NCI-H2227 treated with DMSO at 0.1 percent for 48 hours (cell line): ENCODE results near the gene KLHL9.

Experiments used
- DNase-seq: peaks from one replicate; lab custom pipeline; 2025; lab: John Stamatoyannopoulos, UW

KLHL9 gene

DNA sequence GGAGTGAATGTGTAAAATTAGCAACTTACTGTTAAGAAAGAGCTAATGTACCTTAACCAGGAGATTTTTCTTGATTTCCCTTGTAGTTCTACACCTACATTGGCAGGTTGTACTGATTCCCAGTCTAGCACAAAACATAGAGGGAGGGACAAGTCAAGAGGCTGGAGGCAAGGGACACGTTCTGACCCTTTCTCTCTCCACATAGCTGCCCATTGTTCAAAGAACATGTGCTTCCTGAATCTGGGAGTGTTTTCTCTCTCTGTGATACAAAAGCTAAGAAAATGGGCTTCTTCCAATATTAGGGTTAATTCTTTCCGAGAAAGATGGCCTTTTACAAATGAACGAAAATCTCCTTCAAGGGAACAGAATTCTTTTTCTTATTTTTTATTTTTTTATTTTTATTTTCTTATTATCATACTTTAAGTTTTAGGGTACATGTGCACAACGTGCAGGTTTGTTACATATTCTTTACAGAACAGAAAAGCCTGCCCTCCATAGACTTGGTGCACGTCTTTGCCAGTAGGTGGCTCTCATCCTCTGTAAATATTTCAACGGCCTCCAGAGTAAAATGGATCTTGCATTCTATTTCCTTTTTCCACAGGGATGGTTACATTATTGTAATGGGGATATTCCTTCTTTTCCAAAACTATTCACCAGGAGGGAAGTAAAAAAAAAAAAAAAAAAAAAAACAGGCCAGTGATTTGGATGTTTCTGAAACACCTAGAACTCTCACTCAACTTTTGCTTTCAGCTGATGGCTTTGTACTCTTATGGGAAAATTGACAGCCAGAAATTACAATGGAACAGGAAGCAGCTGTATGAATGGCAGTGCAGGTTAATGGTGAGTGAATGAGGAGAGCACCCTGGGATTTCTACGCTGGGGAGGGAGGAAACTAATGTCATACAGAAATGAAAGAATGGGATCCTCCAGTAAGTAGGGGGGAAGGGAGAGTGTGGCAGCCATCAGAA lies 17.0 kb downstream of the KLHL9 start:
- DNase-seq: peak; percentile 25

DNA sequence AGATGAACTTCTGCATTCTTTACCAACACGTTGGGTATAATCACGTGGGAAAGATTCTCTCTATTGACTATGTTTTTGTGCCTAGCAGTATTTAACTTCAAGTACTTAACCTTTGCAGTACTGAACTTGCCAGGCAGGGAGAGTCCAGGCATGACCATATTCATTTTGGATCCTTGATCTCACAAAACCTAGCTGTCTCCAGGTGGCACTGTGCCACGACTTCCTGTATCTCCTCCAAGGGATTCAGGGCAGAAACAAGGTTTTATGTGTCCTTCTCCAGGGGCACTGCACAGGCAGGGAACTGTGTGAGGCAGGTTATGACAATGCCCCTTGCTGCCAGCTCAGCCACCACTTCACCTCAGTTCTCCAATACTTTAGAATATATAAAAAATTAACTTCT lies 18.3 kb downstream of the KLHL9 start:
- no peak for DNase-seq

DNA sequence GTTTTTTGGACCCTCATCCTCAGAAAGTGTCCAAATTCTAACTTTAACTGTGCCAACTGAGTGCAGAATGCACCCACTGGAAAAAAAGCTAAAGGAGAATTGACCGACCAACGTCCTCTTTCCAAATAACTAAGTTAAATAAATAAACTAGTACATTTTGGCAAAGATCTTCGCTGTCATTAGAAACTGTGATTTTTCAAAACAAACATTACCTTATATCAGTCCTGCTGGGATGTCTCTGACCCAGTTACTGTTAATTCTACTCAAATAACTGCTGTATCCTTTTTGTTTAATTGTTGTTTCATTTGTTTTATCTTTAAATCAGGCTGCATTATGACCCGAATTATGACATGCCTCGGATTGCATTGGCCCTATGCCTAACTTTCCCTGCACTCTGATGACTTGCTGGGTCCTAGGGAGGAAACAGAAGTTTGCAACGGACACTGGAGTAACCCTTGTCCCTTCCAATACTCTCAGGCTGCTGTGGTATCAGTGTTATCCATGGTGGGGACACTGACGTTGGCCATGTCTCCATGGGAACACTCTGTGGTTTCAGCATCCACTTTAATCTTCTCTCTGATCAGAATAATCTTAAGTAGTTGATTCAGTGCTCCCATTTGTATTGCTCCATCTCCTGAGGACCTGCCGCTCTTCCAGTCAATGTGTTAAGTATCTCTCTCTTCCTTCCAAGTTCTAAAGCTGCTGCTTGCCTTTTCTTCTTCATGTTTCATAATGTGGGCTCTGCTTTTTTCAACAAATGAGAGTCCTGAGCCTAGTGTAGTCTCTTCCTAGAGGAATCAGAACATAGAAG lies 19.0 kb downstream of the KLHL9 start:
- DNase-seq: no peak

DNA sequence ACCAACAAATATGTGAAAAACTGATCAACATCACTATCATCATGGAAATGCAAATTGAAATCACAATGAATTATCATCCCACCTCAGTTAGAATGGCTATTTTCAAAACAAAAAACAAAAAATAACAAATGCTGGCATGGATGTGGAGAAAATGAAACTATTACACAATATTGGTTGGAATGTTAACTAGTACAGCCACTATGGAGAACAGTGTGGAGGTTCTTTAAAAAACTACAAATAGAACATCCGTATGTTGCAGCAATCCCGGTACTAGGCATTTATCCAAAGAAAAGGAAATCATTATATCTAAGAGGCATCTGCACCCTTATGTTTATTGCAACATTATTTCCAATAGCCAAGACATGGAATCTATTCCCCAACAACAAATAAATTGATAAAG lies 21.1 kb downstream of the KLHL9 start:
- no peak for DNase-seq

DNA sequence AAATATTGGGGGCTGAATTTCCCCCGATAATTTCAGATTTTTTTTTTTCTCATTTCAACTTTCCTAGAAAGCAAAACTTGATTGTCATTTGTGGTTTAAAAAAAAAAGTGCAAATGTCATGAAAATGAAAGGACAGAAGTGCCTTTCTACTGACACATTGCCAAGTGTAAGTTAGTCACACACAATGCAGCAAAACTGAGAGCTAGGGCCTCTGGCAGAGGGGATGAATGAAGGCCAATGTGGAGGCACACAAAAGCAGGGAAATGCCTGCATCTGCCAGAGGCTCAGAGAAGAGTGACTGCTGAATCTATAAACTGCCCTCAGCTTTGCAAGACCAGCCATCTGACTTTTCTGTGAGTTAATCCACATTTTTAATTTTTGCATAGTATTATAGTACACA lies 23.3 kb downstream of the KLHL9 start:
- no peak for DNase-seq

DNA sequence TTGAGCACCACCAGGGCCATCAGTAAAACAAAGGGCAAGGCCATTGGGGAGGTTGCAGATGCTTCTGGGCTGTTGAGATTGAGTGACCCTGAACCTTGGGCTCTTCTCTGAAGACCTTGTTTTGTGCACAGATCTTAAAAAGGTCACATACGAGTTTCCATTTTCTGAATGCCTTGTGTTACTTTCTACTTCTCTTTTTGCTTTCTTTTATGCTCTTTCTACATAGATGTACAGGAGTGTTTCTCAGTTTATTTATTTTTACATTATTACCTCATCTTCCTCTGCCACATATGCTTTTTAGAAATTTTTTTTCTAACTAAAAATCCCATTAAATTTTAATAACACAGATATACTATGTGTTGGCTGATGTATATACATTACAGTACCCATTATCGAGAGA lies 30.0 kb downstream of the KLHL9 start, which contains the start of gene IFNA5:
Gene IFNA5, minus strand, starts transcription at position 101 of the 400 bp plus-strand sequence. Its CDS starts 57 bp downstream, at position 44.
- DNase-seq: no peak

DNA sequence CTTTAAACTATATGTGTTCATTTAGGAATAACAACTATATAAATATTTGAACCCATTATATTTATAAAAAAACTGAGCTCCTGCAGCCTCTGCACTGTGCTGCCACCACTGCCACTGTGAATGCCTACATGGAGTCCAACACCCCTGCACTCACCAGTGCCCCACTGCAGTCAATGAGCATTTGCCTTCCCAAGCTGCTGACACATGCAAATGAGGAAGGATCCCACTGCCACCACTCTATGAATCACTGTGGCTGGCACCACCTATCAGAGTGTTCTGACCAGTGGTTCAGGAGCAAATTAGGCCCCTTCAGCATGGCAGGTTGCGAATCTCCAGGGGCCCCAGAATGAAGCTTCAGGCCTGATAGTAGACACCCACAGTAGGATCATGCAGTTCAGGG lies 39.2 kb downstream of the KLHL9 start:
- DNase-seq: no peak

DNA sequence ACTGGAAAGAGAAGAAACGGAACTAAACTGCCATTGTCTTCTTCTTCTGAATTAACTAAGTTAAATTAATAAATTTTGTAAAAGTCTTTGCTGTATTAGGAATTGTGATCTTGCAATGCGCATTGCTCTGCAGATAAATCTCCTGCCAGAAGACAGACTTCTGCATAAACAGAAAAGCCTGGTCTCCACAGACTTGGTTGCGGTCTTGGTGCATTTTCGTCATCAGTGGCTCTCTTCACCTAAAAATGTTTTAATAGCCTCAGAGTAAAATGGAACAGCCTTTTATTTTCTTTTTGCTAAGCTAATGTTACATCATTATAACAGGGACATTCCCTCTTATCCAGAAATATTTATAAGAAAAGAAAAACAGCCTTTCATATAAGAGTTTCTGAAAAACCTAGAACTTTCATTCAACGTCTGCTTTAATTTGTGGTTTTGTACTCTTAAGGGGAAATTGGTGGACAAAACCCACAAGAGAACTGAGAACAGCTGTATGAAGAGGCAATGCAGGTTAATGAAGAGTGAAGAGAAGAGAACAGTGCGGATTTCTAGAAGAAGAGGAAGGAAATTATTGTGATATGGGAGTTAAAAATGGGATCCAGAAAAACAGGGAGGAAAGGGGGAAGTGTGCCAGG lies 40.2 kb downstream of the KLHL9 start:
- DNase-seq: no peak

DNA sequence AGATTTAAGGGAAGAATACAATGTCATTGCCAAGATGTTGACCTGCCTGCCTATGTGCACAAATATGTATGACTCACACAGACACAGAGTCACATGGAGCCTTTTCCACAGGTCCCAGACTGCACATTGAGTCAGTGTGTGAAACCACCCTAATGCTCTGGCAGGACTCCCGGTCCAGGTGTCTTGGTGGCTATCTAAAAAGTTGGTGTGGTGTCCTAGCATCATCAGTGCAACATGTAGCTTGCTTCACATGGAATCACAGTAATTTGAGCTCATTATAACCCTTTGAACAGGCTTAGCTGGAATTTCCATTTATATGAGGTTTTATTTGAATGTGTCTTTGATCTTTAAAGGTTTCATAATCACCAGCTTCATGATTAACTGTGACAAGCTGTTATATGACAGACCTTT lies 40.8 kb downstream of the KLHL9 start:
- DNase-seq: no peak

DNA sequence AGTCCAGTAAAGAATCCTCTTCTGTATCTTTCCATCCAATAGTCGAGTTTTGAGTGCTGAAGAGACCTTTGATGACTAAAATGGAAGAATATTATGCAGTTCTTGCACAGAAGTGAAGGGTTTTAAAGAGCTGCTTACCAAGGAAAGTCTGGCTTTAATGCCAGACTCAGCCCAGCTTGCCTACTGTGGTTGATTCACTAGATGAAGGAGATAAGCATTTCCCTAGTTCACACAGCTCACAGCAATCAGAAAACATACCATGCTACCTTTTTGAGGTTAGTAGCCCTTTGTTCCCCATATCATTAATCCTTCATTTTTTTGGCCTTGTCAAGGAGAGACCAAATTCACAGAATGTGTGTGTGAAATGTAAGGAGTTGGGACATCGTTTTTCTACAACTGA lies 45.4 kb downstream of the KLHL9 start:
- no peak for DNase-seq

DNA sequence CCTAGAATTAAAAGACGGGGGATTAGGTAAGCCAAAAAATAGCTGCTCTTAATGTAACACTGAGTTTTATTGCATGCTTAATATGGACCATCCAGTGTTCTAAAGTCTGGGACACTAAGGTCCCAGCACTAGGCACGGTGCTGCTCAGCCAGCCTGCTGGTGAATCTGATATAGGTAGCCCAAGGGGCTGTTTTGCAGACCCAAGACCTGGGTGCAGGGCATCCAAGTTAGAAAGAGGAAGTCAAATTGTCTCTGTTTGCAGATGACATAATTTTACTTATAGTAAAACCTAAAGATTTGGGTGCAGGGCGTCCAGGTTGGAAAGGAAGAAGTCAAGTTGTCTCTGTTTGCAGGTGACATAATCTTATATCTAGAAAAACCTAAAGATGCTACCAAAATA lies 47.9 kb downstream of the KLHL9 start:
- DNase-seq: no peak

DNA sequence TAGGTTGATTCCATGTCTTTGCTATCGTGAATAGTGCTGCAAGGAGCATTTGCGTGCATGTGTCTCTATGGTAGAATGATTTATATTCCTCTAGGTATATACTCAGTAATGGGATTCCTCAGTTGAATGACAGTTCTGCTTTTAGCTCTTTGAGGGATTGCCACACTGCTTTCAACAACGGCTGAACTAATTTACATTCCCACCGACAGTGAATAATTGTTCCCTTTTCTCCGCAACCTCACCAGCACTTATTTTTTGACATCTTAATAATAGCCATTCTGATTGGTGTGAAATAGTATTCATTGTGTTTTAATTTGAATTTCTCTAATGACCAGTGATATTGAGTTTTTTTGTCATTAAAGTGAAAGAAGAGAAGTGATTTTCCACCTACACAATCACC lies 48.5 kb downstream of the KLHL9 start:
- DNase-seq: no peak

DNA sequence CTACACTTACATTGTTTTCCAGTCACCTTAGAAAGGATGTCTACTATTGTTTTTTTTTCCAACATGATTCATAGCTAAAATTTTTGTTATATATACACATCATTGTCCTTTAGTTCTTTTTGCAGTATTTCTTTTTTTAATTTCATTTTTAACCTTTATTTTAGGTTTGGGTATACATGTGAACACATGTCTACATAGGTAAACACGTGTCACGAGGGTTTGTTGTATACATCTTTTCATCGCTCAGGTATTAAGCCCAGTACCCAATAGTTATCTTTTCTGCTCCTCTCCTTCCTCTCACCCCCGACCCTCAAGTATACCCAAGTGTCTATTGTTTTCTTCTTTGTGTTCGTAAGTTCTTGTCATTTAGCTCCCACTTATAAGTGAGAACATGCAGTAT lies 49.1 kb downstream of the KLHL9 start:
- DNase-seq: no peak

DNA sequence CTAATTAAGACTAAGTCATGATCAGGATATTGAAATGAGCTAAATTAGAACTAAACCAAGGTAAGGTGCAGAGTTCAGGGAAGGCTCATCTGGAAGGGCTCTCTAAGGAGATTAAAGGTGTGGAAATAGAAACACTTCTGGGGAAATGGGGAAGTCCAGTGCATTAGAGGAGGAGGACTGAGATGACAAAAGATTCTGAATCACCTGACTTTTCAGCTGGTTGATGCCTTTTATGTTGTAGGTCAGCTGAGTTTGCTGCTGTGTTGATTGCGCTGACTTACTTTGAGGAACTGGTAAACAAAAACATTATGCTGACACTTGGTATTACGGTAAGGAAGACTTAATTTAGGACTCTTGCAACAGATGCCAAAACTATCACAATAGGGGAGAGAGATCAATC lies 53.9 kb downstream of the KLHL9 start:
- DNase-seq: no peak
